PC-3 (cell line): ENCODE measurements around the gene INPP5D. TPM values are rescaled to one million over a fixed set of nuclear protein-coding genes. Genes with fewer than 3 reads are reported as not detected.

ENCODE experiments used
- ATAC-seq: fragments of 200-7000 bp; cut with Tn5 transposase; 2 replicates; pipeline ENCODE4 v1.9.1; 2020; ENCODE audit warnings: mild to moderate bottlenecking, moderate library complexity
- BruUV-seq: library from RNA; stranded (reverse); fragments of 400-500 nt; replicated peaks from 2 replicates; lab custom pipeline; 2021; lab: Mats Ljungman, UMichigan
- CTCF ChIA-PET: fragments of 300-600 bp; sonication (Branson Sonifier 250); formaldehyde crosslinking; loops from one replicate; lab custom pipeline; 2022; ENCODE audit warnings: antibody characterized with exemption; lab: Charles Lee
- POLR2A ChIA-PET: fragments of 300-600 bp; sonication (Branson Sonifier 250); formaldehyde crosslinking; loops from one replicate; lab custom pipeline; 2022; ENCODE audit warnings: antibody characterized with exemption; ENCODE audit not compliant: unreplicated experiment; lab: Charles Lee
- DNase-seq: peaks from one replicate; pipeline ENCODE4 v3.0.0-alpha.2; 2015
- H2AFZ ChIP-seq: fragments of 300-600 bp; sonication (generic); 2 replicates; pipeline ENCODE4 v1.6.0; 2016; ENCODE audit warnings: antibody characterized with exemption, low read length
- H3F3A ChIP-seq: fragments of 300-600 bp; sonication (generic); one replicate; pipeline ENCODE4 v1.6.0; 2017; ENCODE audit warnings: antibody characterized with exemption, low read length, control low read depth, mild to moderate bottlenecking; ENCODE audit not compliant: unreplicated experiment
- H3K27ac ChIP-seq: fragments of 300-600 bp; sonication (generic); 2 replicates; pipeline ENCODE4 v1.5.1; 2016; ENCODE audit warnings: mild to moderate bottlenecking, low read length
- H3K27me3 ChIP-seq: fragments of 300-600 bp; sonication (generic); 2 replicates; pipeline ENCODE4 v1.6.1; 2016; ENCODE audit warnings: low read length, mixed read lengths
- H3K36me3 ChIP-seq: fragments of 300-600 bp; sonication (generic); 2 replicates; pipeline ENCODE4 v1.6.1; 2016; ENCODE audit warnings: low read depth, mixed run types, low read length, mixed read lengths
- H3K4me1 ChIP-seq: fragments of 300-600 bp; sonication (generic); 2 replicates; pipeline ENCODE4 v1.5.1; 2016; ENCODE audit warnings: low read length; ENCODE audit not compliant: insufficient read depth
- H3K4me2 ChIP-seq: fragments of 300-600 bp; sonication (generic); 2 replicates; pipeline ENCODE4 v1.6.0; 2016; ENCODE audit warnings: low read length
- H3K4me3 ChIP-seq: fragments of 300-600 bp; sonication (generic); 2 replicates; pipeline ENCODE4 v1.5.1; 2016; ENCODE audit warnings: mild to moderate bottlenecking, low read length, mixed read lengths
- H3K79me2 ChIP-seq: fragments of 300-600 bp; sonication (generic); 2 replicates; pipeline ENCODE4 v1.6.1; 2017; ENCODE audit warnings: low read length, mixed read lengths
- H3K9ac ChIP-seq: fragments of 300-600 bp; sonication (generic); 2 replicates; pipeline ENCODE4 v1.6.0; 2016; ENCODE audit warnings: mild to moderate bottlenecking, low read length
- H3K9me2 ChIP-seq: fragments of 300-600 bp; sonication (generic); replicated peaks from 2 replicates; pipeline ENCODE4 v1.6.1; 2016; ENCODE audit warnings: mixed run types, low read length, mixed read lengths
- H3K9me3 ChIP-seq: fragments of 300-600 bp; sonication (generic); 2 replicates; pipeline ENCODE4 v1.6.1; 2016; ENCODE audit warnings: low read length, mixed read lengths
- H4K20me1 ChIP-seq: fragments of 300-600 bp; sonication (generic); 2 replicates; pipeline ENCODE4 v1.6.1; 2016; ENCODE audit warnings: low read length, mixed read lengths
- EZH2 ChIP-seq: fragments of 300-600 bp; sonication (generic); IDR thresholded peaks from one replicate; pipeline ENCODE4 v1.6.1; 2017; ENCODE audit warnings: antibody characterized with exemption, mild to moderate bottlenecking, low read length; ENCODE audit not compliant: unreplicated experiment
- EZH2phosphoT487 ChIP-seq: fragments of 300-600 bp; sonication (generic); IDR thresholded peaks from 2 replicates; pipeline ENCODE4 v1.6.1; 2018; ENCODE audit warnings: mild to moderate bottlenecking, antibody characterized with exemption, low read length, borderline replicate concordance
- intact Hi-C: fragments of 100-400 bp; cut with micrococcal nuclease; formaldehyde crosslinking; loops from 2 replicates; pipeline ENCODE4 v1.9.0; 2023
- total RNA-seq: library from RNA; depleted of rRNA; stranded (reverse); fragments of >200 nt; gene quantifications from 2 replicates; pipeline ENCODE4 v1.2.3, GENCODE V29; 2014
- TF ChIP-seq, protein P1 (sequence below): fragments of 300-600 bp; sonication (generic); conservative IDR thresholded peaks from 2 replicates; pipeline ENCODE4 v1.5.1; 2017; ENCODE audit warnings: antibody characterized with exemption, low read depth, mild to moderate bottlenecking, low read length

The INPP5D gene
- total RNA-seq, 1 experiment from 2014 or later: 0.26 TPM

DNA sequence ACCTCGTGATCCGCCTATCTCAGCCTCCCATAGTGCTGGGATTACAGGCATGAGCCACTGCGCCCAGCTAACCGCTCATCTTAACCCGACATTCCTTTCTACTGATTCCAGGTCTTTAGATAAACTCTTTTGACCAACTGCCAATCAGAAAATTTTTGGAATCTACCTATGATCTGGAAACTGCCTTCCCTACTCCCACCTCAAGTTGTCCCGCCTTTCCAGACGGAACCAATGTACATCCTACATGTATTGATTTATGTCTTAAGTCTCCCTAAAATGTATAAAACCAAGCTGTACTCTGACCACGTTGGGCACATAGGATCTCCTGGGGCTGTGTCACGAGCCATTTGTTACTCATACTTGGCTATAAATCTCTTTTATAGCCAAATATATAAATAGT is 30.8 kb upstream of the INPP5D start:
- POLR2A ChIA-PET: interaction anchor here (0.6 to 0.9 kb wide), 4 partner anchors 49 to 222 kb away, joined by 3 to 5 read pairs (median 3); partner anchors contain the start of gene ATG16L1
- Histone ChIP-seq H3K27me3 (no peaks in the 10 kb centered on the region), H3K36me3 (no peaks in the 10 kb centered on the region), H2AFZ (0 out of 2 replicates have a peak overlapping the region, but pooled peaks have one; percentile 37), H3K4me3 (no peak overlapping the region), H3K9me3 (no peaks in the 10 kb centered on the region), H4K20me1 (no peaks in the 10 kb centered on the region), H3K79me2 (peaks cover 7% of the 10 kb centered on the region), H3K4me2 (peak overlapping the region; percentile 43; the same call in 1 of the 2 replicates), H3K27ac (peak overlapping the region; percentile 98), H3K9ac (peak overlapping the region; percentile 32; the same call in 1 of the 2 replicates), H3F3A (peaks cover 14% of the 10 kb centered on the region), H3K4me1 (peaks cover 68% of the 10 kb centered on the region), H3K9me2 (no peaks in the 10 kb centered on the region)
- BruUV-seq: no TSS peak
- peak; percentile 99 for DNase-seq
- CTCF ChIA-PET: interaction anchor here (0.6 to 1.8 kb wide), 8 partner anchors 19 to 222 kb away, joined by 3 to 21 read pairs (median 4); partner anchors contain the start of gene ATG16L1
- TF ChIP-seq, protein P1, sequence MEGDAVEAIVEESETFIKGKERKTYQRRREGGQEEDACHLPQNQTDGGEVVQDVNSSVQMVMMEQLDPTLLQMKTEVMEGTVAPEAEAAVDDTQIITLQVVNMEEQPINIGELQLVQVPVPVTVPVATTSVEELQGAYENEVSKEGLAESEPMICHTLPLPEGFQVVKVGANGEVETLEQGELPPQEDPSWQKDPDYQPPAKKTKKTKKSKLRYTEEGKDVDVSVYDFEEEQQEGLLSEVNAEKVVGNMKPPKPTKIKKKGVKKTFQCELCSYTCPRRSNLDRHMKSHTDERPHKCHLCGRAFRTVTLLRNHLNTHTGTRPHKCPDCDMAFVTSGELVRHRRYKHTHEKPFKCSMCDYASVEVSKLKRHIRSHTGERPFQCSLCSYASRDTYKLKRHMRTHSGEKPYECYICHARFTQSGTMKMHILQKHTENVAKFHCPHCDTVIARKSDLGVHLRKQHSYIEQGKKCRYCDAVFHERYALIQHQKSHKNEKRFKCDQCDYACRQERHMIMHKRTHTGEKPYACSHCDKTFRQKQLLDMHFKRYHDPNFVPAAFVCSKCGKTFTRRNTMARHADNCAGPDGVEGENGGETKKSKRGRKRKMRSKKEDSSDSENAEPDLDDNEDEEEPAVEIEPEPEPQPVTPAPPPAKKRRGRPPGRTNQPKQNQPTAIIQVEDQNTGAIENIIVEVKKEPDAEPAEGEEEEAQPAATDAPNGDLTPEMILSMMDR: no peak
- TF ChIP-seq EZH2 (no peak), EZH2phosphoT487 (no peak)
- ATAC-seq: peak; percentile 71
- intact Hi-C loops: loop anchor here (1.0 to 2.0 kb wide), 9 partner anchors 38 to 222 kb away; partner anchors contain the start of gene ATG16L1

DNA sequence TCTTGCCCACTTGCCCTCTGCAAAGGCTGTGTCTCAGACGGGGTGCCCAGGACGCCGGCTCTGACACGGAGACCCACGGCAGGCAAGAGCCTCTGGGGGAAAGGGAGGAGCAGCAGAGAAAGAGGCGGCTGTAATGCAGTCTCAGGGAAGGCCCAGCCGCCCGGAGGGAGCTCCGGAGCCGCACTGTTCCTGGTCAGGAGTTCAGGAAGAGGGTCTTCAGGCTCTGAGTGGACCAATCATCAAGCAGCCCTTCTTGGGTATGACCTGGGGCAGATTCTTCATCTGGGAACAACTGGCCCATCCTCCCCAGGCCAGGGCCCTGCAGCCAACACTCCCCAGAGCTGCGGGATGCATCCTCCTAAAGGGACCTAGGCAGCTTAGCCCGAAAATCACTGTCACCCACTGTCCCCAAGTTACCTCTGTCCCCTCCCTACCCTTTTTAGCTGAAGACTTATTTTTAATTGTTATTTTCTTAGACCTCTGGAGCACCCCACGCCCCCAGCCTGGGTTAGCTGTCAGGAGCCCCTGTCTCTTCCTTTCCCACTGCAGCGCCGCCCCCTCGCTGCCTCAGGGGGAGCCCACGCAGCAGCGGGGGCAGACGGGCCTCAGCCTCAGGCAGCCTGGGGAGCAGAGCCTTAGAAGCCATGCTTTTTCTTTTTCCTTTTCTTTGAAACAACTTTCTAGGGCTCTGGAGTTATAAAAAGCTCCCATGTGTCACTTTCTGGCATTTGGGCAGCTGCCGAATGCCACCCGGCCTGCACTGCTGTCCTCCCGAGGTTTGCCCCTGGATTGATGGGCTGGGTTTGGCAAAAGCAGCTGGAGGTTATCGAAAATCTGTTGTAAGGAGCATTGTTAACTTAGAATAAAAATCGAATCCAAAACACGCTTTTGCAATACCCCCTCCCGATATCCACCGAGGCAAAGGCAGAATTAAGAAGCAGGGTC is 28.3 kb upstream of the INPP5D start:
- H3K4me1 ChIP-seq: peaks cover 79% of the 10 kb centered on the region
- no TSS peak for BruUV-seq
- H4K20me1 ChIP-seq: no peaks in the 10 kb centered on the region
- H2AFZ ChIP-seq: no peak overlapping the region
- ChIA-PET CTCF (interaction anchor here (0.6 kb wide), 1 partner anchor 23 kb away, joined by 3 read pairs; no protein-coding TSS in a partner anchor), POLR2A (no interaction called here)
- DNase-seq (no peak), ATAC-seq (no peak)
- H3K9ac ChIP-seq: no peak overlapping the region
- no peaks in the 10 kb centered on the region for H3K9me3 ChIP-seq
- no peaks in the 10 kb centered on the region for H3K36me3 ChIP-seq
- TF ChIP-seq, protein P1: no peak
- TF ChIP-seq EZH2 (no peak), EZH2phosphoT487 (no peak)
- H3K4me3 ChIP-seq: no peak overlapping the region
- H3F3A ChIP-seq: peaks cover 12% of the 10 kb centered on the region
- peaks cover 26% of the 10 kb centered on the region for H3K79me2 ChIP-seq
- intact Hi-C loops: no loop called here
- H3K27me3 ChIP-seq: no peaks in the 10 kb centered on the region
- H3K4me2 ChIP-seq: no peak overlapping the region
- H3K9me2 ChIP-seq: no peaks in the 10 kb centered on the region
- peak overlapping the region; percentile 98; the same call in 1 of the 2 replicates for H3K27ac ChIP-seq
